Measurements from ENCODE around the gene ARHGAP15. TPM values are rescaled to one million over a fixed set of nuclear protein-coding genes. Genes with fewer than 3 reads are reported as not detected.

ARHGAP15 gene
- total and polyA plus RNA-seq, 2 experiments from 2014 or later: 0.26 TPM; not detected in 1

- no peak for TF ChIP-seq NANOG (IDR thresholded peaks at IDR 0.05; ENCODE audit: borderline replicate concordance)
- no peak for TF ChIP-seq POLR2AphosphoS5 (IDR thresholded peaks at IDR 0.05; ENCODE audit: low read depth)
- no peak for TF ChIP-seq ETS1 (IDR thresholded peaks at IDR 0.05)
- TF ChIP-seq CREB1 (CRISPR knock-in tag; IDR thresholded peaks at IDR 0.05; ENCODE audit: low read depth): no peak
- no peak for TF ChIP-seq REST (IDR thresholded peaks at IDR 0.05; ENCODE audit: unreplicated experiment)
Observed at GRCh38 chr2:143193121-143193520, 63.9 kb downstream of the ARHGAP15 start (continued).

- H3K9me2 ChIP-seq (ENCODE audit: insufficient read depth): 0 out of 2 replicates have a peak, but pooled peaks cover 4% of the 10 kb centered on the region
- no peak overlapping the region for H3K4me3 ChIP-seq
- TF ChIP-seq CTCF (conservative IDR thresholded peaks at IDR 0.05; ENCODE audit: low read depth in 2 of 2) (no peak), ZNF114 (CRISPR knock-in tag; IDR thresholded peaks at IDR 0.05) (no peak), EZH2 (IDR thresholded peaks at IDR 0.05; ENCODE audit: low read depth, unreplicated experiment) (no peak), POLR2AphosphoS5 (IDR thresholded peaks at IDR 0.05; ENCODE audit: low read depth) (no peak), CREB1 (CRISPR knock-in tag; IDR thresholded peaks at IDR 0.05; ENCODE audit: low read depth) (no peak), ETS1 (IDR thresholded peaks at IDR 0.05) (no peak), JUNB (IDR thresholded peaks at IDR 0.05; ENCODE audit: unreplicated experiment) (no peak), ZNF331 (CRISPR knock-in tag; IDR thresholded peaks at IDR 0.05; ENCODE audit: low read depth) (no peak), EZH2phosphoT487 (IDR thresholded peaks at IDR 0.05; ENCODE audit: unreplicated experiment) (no peak), NANOG (IDR thresholded peaks at IDR 0.05; ENCODE audit: borderline replicate concordance) (no peak), STAT1 (IDR thresholded peaks at IDR 0.05; ENCODE audit: unreplicated experiment) (no peak), REST (IDR thresholded peaks at IDR 0.05; ENCODE audit: unreplicated experiment) (no peak)
Observed at GRCh38 chr2:143195511-143195910, 66.3 kb downstream of the ARHGAP15 start.

More at GRCh38 chr2:143195511-143195910, 66.3 kb downstream of the ARHGAP15 start:
- Histone ChIP-seq H3K4me1 (ENCODE audit: insufficient read depth) (no peaks in the 10 kb centered on the region), H3K27me3 (ENCODE audit: insufficient read depth) (no peaks in the 10 kb centered on the region), H4K20me1 (replicated peaks; ENCODE audit: insufficient read depth) (no peaks in the 10 kb centered on the region), H2AFZ (no peak overlapping the region), H3K79me2 (replicated peaks; ENCODE audit: insufficient read depth) (no peaks in the 10 kb centered on the region), H3K4me2 (no peak overlapping the region), H3K27ac (ENCODE audit: low read depth) (no peak overlapping the region), H3F3A (replicated peaks; ENCODE audit: low read depth) (no peaks in the 10 kb centered on the region), H3K36me3 (ENCODE audit: insufficient read depth) (no peaks in the 10 kb centered on the region)
- H3K4me3 Mint-ChIP-seq: no peak overlapping the region
- DNase-seq (ENCODE audit: low spot score) (no peak), ATAC-seq (no peak)
- H3K27ac Mint-ChIP-seq: no peak overlapping the region
- H3K4me1 Mint-ChIP-seq: no peaks in the 10 kb centered on the region
- peaks cover 1% of the 10 kb centered on the region for H3K27me3 Mint-ChIP-seq (ENCODE audit: insufficient read depth, low read depth, poor library complexity)
- H3K9me3 Mint-ChIP-seq: no peaks in the 10 kb centered on the region
- H3K36me3 Mint-ChIP-seq (ENCODE audit: low read depth): no peaks in the 10 kb centered on the region

Measured in GM23338 (cell line).